MM.1S (cell line): Measurements from ENCODE around the gene BLOC1S1.

ENCODE experiments used
- DNase-seq: peaks from one replicate; pipeline ENCODE4 v3.0.0-alpha.2; 2015
- H2AFZ ChIP-seq: fragments of 300-600 bp; sonication (generic); 2 replicates; pipeline ENCODE4 v1.6.0; 2016; ENCODE audit warnings: antibody characterized with exemption, low read length
- H3F3A ChIP-seq: fragments of 300-600 bp; sonication (generic); 2 replicates; pipeline ENCODE4 v1.6.1; 2016; ENCODE audit warnings: mild to moderate bottlenecking, antibody characterized with exemption, low read length, moderate library complexity, mixed read lengths; ENCODE audit not compliant: insufficient read depth
- H3K27ac ChIP-seq: fragments of 300-600 bp; sonication (generic); 2 replicates; pipeline ENCODE4 v1.5.1; 2016; ENCODE audit warnings: mild to moderate bottlenecking, low read length
- H3K27me3 ChIP-seq: fragments of 300-600 bp; sonication (generic); replicated peaks from 2 replicates; pipeline ENCODE4 v1.6.0; 2016; ENCODE audit warnings: low read length; ENCODE audit not compliant: insufficient read depth
- H3K36me3 ChIP-seq: fragments of 300-600 bp; sonication (generic); replicated peaks from 2 replicates; pipeline ENCODE4 v1.6.1; 2016; ENCODE audit warnings: mild to moderate bottlenecking, low read length, mixed read lengths; ENCODE audit not compliant: insufficient read depth
- H3K4me1 ChIP-seq: fragments of 300-600 bp; sonication (generic); 2 replicates; pipeline ENCODE4 v1.6.1; 2016; ENCODE audit warnings: low read length, mixed read lengths
- H3K4me2 ChIP-seq: fragments of 300-600 bp; sonication (generic); 2 replicates; pipeline ENCODE4 v1.6.0; 2016; ENCODE audit warnings: low read depth, low read length
- H3K4me3 ChIP-seq: fragments of 300-600 bp; sonication (generic); 2 replicates; pipeline ENCODE4 v1.5.1; 2016; ENCODE audit warnings: low read length, mixed read lengths
- H3K79me2 ChIP-seq: fragments of 300-600 bp; sonication (generic); 2 replicates; pipeline ENCODE4 v1.6.1; 2016; ENCODE audit warnings: mixed run types, low read length, mixed read lengths
- H3K9ac ChIP-seq: fragments of 300-600 bp; sonication (generic); 2 replicates; pipeline ENCODE4 v1.6.1; 2016; ENCODE audit warnings: low read length, mixed read lengths
- H3K9me2 ChIP-seq: fragments of 300-600 bp; sonication (generic); replicated peaks from 2 replicates; pipeline ENCODE4 v1.6.1; 2016; ENCODE audit warnings: mild to moderate bottlenecking, low read length, mixed read lengths; ENCODE audit not compliant: insufficient read depth
- H3K9me3 ChIP-seq: fragments of 300-600 bp; sonication (generic); replicated peaks from 2 replicates; pipeline ENCODE4 v1.6.1; 2016; ENCODE audit warnings: mild to moderate bottlenecking, low read length, mixed read lengths; ENCODE audit not compliant: insufficient read depth
- H4K20me1 ChIP-seq: fragments of 300-600 bp; sonication (generic); 2 replicates; pipeline ENCODE4 v1.6.1; 2016; ENCODE audit warnings: mild to moderate bottlenecking, low read length, moderate library complexity, mixed read lengths; ENCODE audit not compliant: insufficient read depth
- EZH2 ChIP-seq: fragments of 300-600 bp; sonication (generic); optimal IDR thresholded peaks from 2 replicates; pipeline ENCODE3; 2017; ENCODE audit warnings: low read depth, mild to moderate bottlenecking, antibody characterized with exemption, low read length, mixed read lengths
- EZH2phosphoT487 ChIP-seq: fragments of 300-600 bp; sonication (generic); IDR thresholded peaks from 2 replicates; pipeline ENCODE4 v1.6.1; 2018; ENCODE audit warnings: antibody characterized with exemption, low read length
- TF ChIP-seq, protein P1 (sequence below): fragments of 300-600 bp; sonication (generic); IDR thresholded peaks from 2 replicates; pipeline ENCODE4 v1.5.1; 2016; ENCODE audit warnings: antibody characterized with exemption, low read length, mixed read lengths

The BLOC1S1 gene

DNA sequence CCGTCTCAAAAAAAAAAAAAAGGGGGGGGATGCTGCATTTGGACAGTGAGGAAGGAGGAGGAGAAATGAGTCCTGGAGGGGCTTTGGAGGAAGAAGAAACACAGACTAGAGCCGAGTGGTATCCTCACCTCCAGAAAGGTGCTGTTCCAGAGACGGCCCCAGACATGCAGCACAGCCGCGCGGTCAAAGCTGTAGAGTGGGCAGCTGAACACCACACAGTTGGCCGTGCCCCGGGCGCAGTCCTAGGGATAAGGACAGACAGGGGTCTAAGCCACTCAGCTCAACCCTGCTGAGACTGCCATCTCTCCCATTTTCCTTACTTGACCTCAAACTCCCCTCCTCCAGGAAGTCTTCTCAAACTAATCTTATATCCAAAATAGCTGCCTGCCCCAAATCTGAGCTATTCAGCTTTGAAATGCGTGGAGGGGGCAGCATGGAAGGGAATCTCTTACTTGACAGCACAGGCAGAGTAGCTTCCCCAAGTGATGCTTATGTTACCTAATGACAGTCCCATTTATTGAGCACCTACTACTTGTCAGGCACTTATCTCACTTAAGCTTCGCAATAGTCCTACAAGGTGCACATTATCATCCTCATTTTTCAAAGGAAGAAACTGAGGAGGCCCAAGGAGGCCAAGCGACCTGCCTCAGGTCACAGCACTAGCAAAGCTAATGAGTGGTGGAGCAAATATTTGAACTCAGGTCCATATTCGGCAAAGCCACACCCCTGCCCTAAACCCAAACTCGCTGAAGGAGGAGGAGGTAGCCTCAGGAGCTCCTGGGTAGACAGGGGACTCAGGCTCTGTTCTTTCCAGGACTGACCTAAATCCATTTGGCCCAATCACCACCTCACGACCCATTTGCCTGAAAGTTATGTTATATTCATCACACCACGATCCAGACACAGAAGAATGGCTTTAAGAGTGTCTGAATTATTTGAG lies 26.9 kb upstream of the BLOC1S1 start:
- no peak for DNase-seq
- Histone ChIP-seq H4K20me1 (no peaks in the 10 kb centered on the region), H3K27ac (no peak overlapping the region), H3K4me2 (no peak overlapping the region), H3K4me3 (no peak overlapping the region), H3K9me2 (no peaks in the 10 kb centered on the region), H3K79me2 (no peaks in the 10 kb centered on the region), H3K36me3 (no peaks in the 10 kb centered on the region), H3K9ac (no peak overlapping the region), H2AFZ (no peak overlapping the region), H3F3A (no peaks in the 10 kb centered on the region), H3K4me1 (no peaks in the 10 kb centered on the region), H3K27me3 (peaks cover 3% of the 10 kb centered on the region; the same call in 1 of the 2 replicates), H3K9me3 (no peaks in the 10 kb centered on the region)
- TF ChIP-seq, protein P1, sequence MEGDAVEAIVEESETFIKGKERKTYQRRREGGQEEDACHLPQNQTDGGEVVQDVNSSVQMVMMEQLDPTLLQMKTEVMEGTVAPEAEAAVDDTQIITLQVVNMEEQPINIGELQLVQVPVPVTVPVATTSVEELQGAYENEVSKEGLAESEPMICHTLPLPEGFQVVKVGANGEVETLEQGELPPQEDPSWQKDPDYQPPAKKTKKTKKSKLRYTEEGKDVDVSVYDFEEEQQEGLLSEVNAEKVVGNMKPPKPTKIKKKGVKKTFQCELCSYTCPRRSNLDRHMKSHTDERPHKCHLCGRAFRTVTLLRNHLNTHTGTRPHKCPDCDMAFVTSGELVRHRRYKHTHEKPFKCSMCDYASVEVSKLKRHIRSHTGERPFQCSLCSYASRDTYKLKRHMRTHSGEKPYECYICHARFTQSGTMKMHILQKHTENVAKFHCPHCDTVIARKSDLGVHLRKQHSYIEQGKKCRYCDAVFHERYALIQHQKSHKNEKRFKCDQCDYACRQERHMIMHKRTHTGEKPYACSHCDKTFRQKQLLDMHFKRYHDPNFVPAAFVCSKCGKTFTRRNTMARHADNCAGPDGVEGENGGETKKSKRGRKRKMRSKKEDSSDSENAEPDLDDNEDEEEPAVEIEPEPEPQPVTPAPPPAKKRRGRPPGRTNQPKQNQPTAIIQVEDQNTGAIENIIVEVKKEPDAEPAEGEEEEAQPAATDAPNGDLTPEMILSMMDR = no peak
- TF ChIP-seq EZH2phosphoT487 (no peak), EZH2 (no peak)

DNA sequence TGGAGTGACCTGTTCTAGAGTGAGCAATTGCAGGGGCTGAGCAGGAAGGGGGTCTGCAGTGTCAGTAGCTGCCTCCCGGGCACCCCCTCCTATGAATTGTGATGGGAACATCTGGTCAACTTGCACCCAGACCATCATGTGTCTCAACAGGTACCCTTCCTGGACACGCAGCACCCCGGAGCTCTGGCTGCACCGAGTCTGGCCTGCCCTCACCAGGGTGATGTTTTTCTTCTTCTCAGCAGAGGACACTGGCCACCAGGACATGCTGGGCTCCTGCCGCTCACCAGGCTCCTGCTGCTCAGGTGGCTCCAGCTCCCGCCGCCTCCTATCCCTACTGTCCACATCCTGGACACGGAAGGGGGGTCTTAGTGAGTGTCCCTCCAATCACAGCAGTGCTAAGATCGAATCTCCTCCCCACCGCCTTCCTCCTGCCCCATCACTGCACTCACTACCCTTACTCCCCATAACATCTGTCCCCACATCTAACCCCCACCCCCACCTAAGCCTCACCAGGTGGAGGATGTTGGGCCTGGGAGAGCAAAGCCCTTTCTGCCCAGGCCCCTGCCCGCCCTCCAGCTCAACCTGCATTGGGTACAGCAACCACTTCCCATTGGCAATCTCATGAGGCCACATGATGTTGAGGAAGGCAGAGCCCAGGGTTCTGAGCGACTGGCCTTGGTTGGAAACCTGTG lies 23.1 kb upstream of the BLOC1S1 start:
- H2AFZ ChIP-seq = no peak overlapping the region
- H3K9ac ChIP-seq = no peak overlapping the region
- no peaks in the 10 kb centered on the region; the same call in 1 of the 2 replicates for H3K27me3 ChIP-seq
- no peaks in the 10 kb centered on the region for H4K20me1 ChIP-seq
- no peak for DNase-seq
- H3K9me3 ChIP-seq = no peaks in the 10 kb centered on the region
- no peaks in the 10 kb centered on the region for H3K4me1 ChIP-seq
- H3K4me3 ChIP-seq = no peak overlapping the region
- no peaks in the 10 kb centered on the region for H3K79me2 ChIP-seq
- H3K9me2 ChIP-seq = no peaks in the 10 kb centered on the region
- no peak overlapping the region for H3K4me2 ChIP-seq
- no peak overlapping the region for H3K27ac ChIP-seq
- H3F3A ChIP-seq = no peaks in the 10 kb centered on the region
- no peaks in the 10 kb centered on the region for H3K36me3 ChIP-seq
- TF ChIP-seq, protein P1 = no peak
- TF ChIP-seq EZH2phosphoT487 (no peak), EZH2 (no peak)

DNA sequence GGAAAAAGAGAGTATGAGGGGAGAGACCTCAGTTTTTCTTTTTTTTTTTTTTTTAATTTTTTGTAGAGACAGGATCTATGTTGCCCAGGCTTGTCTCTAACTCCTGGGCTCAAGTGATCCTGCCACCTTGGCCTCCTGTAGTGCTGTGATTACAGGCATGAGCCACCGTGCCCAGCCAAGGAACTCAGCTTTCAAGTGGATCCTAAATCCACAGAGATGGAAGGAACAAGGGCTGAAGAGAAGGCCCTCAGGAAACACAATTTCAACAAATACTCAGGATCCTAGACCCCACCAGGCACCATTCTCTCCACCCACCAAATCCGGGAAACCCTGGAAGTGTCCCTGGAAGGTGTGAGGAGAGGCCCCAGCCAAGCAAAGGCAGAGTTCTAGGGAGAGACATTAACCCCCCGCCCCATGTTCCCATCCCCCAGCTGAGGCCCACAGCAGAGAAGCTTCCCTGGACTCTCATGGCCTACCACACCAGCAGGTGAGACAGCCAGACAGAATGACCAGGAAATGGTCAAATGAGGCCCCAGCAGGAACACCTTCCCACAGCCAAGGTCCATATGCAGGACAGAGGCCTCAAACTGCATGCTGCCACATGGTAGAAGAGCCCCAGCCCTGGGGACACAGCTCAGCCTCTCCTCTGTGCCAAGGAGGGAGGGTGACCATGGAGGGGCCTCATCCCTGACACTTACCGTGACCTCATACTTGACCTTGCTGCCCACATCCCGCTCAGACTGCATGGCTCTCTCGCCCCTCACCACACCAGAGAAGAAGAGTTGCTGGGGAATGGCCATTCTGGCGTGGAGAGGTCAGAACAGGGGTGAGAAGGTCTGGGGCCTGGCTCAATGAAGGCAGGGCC lies 22.3 kb upstream of the BLOC1S1 start:
- H3K36me3 ChIP-seq = no peaks in the 10 kb centered on the region

More for the DNA sequence above, 22.3 kb upstream of the BLOC1S1 start:
- H3F3A ChIP-seq = no peaks in the 10 kb centered on the region
- no peaks in the 10 kb centered on the region for H3K4me1 ChIP-seq
- no peak overlapping the region for H2AFZ ChIP-seq
- no peak overlapping the region for H3K4me2 ChIP-seq
- no peak overlapping the region for H3K9ac ChIP-seq
- no peak for DNase-seq
- no peaks in the 10 kb centered on the region for H3K9me3 ChIP-seq
- H3K4me3 ChIP-seq = no peak overlapping the region
- H4K20me1 ChIP-seq = no peaks in the 10 kb centered on the region
- H3K27ac ChIP-seq = no peak overlapping the region
- H3K79me2 ChIP-seq = no peaks in the 10 kb centered on the region
- TF ChIP-seq EZH2 = no peak
- TF ChIP-seq EZH2phosphoT487 = no peak
- TF ChIP-seq, protein P1 = no peak
- no peaks in the 10 kb centered on the region for H3K9me2 ChIP-seq
- H3K27me3 ChIP-seq = no peaks in the 10 kb centered on the region; the same call in 1 of the 2 replicates
